HepG2 (cell line): ENCODE results near the gene TOMM20. TPM values are rescaled to one million over a fixed set of nuclear protein-coding genes. Genes with fewer than 3 reads are reported as not detected.

ENCODE experiments used
- ATF1 ChIP-seq: IDR thresholded peaks from 2 replicates; pipeline ENCODE4 v1.6.1; 2016; ENCODE audit warnings: mild to moderate bottlenecking, control low read depth
- BRD4 ChIP-seq: sonication (generic); formaldehyde crosslinking; IDR thresholded peaks from 2 replicates; pipeline ENCODE4 v1.4.0; 2020; ENCODE audit warnings: missing genetic modification reagents
- CEBPG ChIP-seq: IDR thresholded peaks from 2 replicates; pipeline ENCODE4 v1.6.1; 2016
- MIER2 ChIP-seq: IDR thresholded peaks from 2 replicates; pipeline ENCODE4 v1.6.1; 2016; ENCODE audit warnings: missing biosample characterization, missing genetic modification reagents
- POGZ ChIP-seq: sonication (generic); formaldehyde crosslinking; IDR thresholded peaks from 2 replicates; pipeline ENCODE4 v1.4.0; 2020; ENCODE audit warnings: mild to moderate bottlenecking, missing genetic modification reagents
- SMYD3 ChIP-seq: sonication (generic); formaldehyde crosslinking; IDR thresholded peaks from 2 replicates; pipeline ENCODE4 v1.8.1; 2023; ENCODE audit warnings: mild to moderate bottlenecking, missing genetic modification reagents
- SOX5 ChIP-seq: IDR thresholded peaks from 2 replicates; pipeline ENCODE4 v1.6.1; 2016; ENCODE audit warnings: borderline replicate concordance
- SOX6 ChIP-seq, 2 experiments: fragments of 450-650 bp in 1 of 2; sonication (generic) in 1 of 2; formaldehyde crosslinking in 1 of 2; IDR thresholded peaks; 2 replicates each; pipeline versions ENCODE4 v1.4.0 to v1.6.1; 2017 to 2020; ENCODE audit warnings: antibody characterized with exemption in 1 of 2, mild to moderate bottlenecking in 1 of 2, missing genetic modification reagents in 1 of 2
- SRSF1 ChIP-seq: fragments of 200-400 bp; formaldehyde crosslinking; optimal IDR thresholded peaks from 2 replicates; pipeline ENCODE3; 2017; ENCODE audit warnings: mild to moderate bottlenecking, low read depth, low read length, moderate library complexity
- ZNF629 ChIP-seq: sonication (generic); formaldehyde crosslinking; conservative IDR thresholded peaks from 2 replicates; pipeline ENCODE4 v1.5.0; 2020; ENCODE audit warnings: missing genetic modification reagents
- ZNF792 ChIP-seq: IDR thresholded peaks from 2 replicates; pipeline ENCODE4 v1.6.1; 2016
- polyA plus RNA-seq, 8 experiments: library from polyadenylated mRNA; depleted of rRNA in 3 of 8; stranded (reverse) in 7 of 8; unstranded in 1 of 8; fragments of >200 nt; fragmentation: Illumina TruSeq in 4 of 8; extraction: Trizol in 4 of 8; gene quantifications; 2 replicates each; pipeline versions ENCODE4 v1.2.1 to v1.2.3, GENCODE V29; 2011 to 2016; ENCODE audit warnings: low read depth in 4 of 8, missing spikeins in 1 of 8, mixed read lengths in 1 of 8; ENCODE audit not compliant: insufficient read depth in 1 of 8
- total RNA-seq, 5 experiments: library from RNA; depleted of rRNA; stranded (reverse); fragments of >200 nt; fragmentation: Illumina TruSeq; extraction: Trizol; gene quantifications; 2 replicates each; pipeline ENCODE4 v1.2.3, GENCODE V29; 2016; ENCODE audit warnings: low read depth in 1 of 5
- TF ChIP-seq, protein P1 (sequence below): sonication (generic); formaldehyde crosslinking; IDR thresholded peaks from 2 replicates; pipeline ENCODE4 v1.5.0; 2020; ENCODE audit warnings: mild to moderate bottlenecking, missing genetic modification reagents, borderline replicate concordance
- TF ChIP-seq, protein P2 (sequence below): IDR thresholded peaks from 2 replicates; pipeline ENCODE4 v1.6.1; 2016
- TF ChIP-seq, protein P3 (sequence below), 2 experiments: IDR thresholded peaks; 2 replicates each; pipeline ENCODE4 v1.6.1; 2011 to 2012; ENCODE audit warnings: low read length in 2 of 2, borderline replicate concordance in 1 of 2, low read depth in 1 of 2, mild to moderate bottlenecking in 1 of 2, moderate library complexity in 1 of 2
- TF ChIP-seq, protein P4 (sequence below): sonication (generic); formaldehyde crosslinking; IDR thresholded peaks from 2 replicates; pipeline ENCODE4 v1.4.0; 2020; ENCODE audit warnings: missing genetic modification reagents, borderline replicate concordance

TOMM20 gene
- total and polyA plus RNA-seq, 2 of the 13 experiments (the other 11 are each of a cell fraction or from before 2014, with no cell fraction given) = 153 to 376 TPM

DNA sequence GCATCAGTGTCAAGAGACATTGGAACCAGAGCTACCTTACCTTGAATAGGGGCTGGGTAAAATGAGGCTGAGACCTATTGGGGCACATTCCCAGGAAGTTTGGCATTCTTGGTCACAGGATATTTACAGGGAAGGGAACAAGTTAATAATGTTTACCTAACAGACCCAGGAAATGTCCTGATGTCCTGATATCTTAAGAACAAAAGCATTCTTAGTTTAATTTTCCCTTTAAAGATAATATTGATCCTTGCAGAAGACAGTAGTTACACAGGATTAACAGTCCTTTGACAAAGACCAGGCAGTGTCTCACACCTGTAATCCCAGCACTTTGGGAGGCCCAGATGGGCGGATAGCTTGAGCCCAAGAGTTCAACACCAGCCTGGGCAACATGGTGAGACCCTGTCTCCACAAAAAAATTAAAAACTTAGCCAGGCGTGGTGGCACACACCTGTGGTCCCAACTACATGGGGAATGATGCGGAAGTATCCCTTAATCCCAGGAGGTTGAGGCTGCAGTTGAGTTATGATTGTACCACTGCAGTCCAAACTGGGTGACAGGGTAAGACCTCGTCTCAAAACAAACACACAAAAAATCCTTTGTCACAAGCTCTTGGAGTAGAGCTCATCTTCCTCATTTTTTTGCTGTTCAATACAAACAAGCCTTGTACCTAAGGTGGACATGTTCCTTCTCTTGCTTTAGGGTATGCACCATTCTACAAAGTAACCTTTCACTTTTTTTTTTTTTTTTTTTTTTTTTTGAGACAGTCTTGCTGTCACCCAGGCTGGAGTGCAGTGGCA, 1.3 kb upstream of the TOMM20 start (continued):
- TF ChIP-seq, protein P1, sequence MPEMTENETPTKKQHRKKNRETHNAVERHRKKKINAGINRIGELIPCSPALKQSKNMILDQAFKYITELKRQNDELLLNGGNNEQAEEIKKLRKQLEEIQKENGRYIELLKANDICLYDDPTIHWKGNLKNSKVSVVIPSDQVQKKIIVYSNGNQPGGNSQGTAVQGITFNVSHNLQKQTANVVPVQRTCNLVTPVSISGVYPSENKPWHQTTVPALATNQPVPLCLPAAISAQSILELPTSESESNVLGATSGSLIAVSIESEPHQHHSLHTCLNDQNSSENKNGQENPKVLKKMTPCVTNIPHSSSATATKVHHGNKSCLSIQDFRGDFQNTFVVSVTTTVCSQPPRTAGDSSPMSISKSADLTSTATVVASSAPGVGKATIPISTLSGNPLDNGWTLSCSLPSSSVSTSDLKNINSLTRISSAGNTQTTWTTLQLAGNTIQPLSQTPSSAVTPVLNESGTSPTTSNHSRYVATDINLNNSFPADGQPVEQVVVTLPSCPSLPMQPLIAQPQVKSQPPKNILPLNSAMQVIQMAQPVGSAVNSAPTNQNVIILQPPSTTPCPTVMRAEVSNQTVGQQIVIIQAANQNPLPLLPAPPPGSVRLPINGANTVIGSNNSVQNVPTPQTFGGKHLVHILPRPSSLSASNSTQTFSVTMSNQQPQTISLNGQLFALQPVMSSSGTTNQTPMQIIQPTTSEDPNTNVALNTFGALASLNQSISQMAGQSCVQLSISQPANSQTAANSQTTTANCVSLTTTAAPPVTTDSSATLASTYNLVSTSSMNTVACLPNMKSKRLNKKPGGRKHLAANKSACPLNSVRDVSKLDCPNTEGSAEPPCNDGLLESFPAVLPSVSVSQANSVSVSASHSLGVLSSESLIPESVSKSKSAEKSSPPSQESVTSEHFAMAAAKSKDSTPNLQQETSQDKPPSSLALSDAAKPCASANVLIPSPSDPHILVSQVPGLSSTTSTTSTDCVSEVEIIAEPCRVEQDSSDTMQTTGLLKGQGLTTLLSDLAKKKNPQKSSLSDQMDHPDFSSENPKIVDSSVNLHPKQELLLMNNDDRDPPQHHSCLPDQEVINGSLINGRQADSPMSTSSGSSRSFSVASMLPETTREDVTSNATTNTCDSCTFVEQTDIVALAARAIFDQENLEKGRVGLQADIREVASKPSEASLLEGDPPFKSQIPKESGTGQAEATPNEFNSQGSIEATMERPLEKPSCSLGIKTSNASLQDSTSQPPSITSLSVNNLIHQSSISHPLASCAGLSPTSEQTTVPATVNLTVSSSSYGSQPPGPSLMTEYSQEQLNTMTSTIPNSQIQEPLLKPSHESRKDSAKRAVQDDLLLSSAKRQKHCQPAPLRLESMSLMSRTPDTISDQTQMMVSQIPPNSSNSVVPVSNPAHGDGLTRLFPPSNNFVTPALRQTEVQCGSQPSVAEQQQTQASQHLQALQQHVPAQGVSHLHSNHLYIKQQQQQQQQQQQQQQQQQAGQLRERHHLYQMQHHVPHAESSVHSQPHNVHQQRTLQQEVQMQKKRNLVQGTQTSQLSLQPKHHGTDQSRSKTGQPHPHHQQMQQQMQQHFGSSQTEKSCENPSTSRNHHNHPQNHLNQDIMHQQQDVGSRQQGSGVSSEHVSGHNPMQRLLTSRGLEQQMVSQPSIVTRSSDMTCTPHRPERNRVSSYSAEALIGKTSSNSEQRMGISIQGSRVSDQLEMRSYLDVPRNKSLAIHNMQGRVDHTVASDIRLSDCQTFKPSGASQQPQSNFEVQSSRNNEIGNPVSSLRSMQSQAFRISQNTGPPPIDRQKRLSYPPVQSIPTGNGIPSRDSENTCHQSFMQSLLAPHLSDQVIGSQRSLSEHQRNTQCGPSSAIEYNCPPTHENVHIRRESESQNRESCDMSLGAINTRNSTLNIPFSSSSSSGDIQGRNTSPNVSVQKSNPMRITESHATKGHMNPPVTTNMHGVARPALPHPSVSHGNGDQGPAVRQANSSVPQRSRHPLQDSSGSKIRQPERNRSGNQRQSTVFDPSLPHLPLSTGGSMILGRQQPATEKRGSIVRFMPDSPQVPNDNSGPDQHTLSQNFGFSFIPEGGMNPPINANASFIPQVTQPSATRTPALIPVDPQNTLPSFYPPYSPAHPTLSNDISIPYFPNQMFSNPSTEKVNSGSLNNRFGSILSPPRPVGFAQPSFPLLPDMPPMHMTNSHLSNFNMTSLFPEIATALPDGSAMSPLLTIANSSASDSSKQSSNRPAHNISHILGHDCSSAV (CRISPR knock-in tag) = no peak
- TF ChIP-seq CEBPG (peak; percentile 22; the same call in 1 of the 2 replicates), POGZ (CRISPR knock-in tag) (peak; percentile 9; the same call in 1 of the 2 replicates), SRSF1 (no peak), SMYD3 (0 out of 2 replicates have a peak, but pooled peaks have one; percentile 40), MIER2 (CRISPR knock-in tag) (no peak), ZNF629 (CRISPR knock-in tag) (peak; percentile 38; the same call in 1 of the 2 replicates), SOX5 (CRISPR knock-in tag) (peak; percentile 97), SOX6 (IDR thresholded peaks at IDR 0.05) (no peak), SOX6 (CRISPR knock-in tag; IDR thresholded peaks at IDR 0.05) (peak; percentile 94), ZNF792 (CRISPR knock-in tag) (peak; percentile 60; the same call in 1 of the 2 replicates), ATF1 (CRISPR knock-in tag) (0 out of 2 replicates have a peak, but pooled peaks have one; percentile 38), BRD4 (CRISPR knock-in tag) (no peak)
- TF ChIP-seq, protein P2, sequence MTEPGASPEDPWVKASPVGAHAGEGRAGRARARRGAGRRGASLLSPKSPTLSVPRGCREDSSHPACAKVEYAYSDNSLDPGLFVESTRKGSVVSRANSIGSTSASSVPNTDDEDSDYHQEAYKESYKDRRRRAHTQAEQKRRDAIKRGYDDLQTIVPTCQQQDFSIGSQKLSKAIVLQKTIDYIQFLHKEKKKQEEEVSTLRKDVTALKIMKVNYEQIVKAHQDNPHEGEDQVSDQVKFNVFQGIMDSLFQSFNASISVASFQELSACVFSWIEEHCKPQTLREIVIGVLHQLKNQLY (CRISPR knock-in tag) = peak; percentile 63; the same call in 1 of the 2 replicates
- TF ChIP-seq, protein P3, sequence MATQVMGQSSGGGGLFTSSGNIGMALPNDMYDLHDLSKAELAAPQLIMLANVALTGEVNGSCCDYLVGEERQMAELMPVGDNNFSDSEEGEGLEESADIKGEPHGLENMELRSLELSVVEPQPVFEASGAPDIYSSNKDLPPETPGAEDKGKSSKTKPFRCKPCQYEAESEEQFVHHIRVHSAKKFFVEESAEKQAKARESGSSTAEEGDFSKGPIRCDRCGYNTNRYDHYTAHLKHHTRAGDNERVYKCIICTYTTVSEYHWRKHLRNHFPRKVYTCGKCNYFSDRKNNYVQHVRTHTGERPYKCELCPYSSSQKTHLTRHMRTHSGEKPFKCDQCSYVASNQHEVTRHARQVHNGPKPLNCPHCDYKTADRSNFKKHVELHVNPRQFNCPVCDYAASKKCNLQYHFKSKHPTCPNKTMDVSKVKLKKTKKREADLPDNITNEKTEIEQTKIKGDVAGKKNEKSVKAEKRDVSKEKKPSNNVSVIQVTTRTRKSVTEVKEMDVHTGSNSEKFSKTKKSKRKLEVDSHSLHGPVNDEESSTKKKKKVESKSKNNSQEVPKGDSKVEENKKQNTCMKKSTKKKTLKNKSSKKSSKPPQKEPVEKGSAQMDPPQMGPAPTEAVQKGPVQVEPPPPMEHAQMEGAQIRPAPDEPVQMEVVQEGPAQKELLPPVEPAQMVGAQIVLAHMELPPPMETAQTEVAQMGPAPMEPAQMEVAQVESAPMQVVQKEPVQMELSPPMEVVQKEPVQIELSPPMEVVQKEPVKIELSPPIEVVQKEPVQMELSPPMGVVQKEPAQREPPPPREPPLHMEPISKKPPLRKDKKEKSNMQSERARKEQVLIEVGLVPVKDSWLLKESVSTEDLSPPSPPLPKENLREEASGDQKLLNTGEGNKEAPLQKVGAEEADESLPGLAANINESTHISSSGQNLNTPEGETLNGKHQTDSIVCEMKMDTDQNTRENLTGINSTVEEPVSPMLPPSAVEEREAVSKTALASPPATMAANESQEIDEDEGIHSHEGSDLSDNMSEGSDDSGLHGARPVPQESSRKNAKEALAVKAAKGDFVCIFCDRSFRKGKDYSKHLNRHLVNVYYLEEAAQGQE (IDR thresholded peaks at IDR 0.05; ENCODE audit: borderline replicate concordance in 1 of 2, low read depth in 1 of 2, low read length in 2 of 2) = 0 out of 4 replicates have a peak, but pooled peaks of 1 of the 2 experiments have one; percentile 7
- TF ChIP-seq, protein P4, sequence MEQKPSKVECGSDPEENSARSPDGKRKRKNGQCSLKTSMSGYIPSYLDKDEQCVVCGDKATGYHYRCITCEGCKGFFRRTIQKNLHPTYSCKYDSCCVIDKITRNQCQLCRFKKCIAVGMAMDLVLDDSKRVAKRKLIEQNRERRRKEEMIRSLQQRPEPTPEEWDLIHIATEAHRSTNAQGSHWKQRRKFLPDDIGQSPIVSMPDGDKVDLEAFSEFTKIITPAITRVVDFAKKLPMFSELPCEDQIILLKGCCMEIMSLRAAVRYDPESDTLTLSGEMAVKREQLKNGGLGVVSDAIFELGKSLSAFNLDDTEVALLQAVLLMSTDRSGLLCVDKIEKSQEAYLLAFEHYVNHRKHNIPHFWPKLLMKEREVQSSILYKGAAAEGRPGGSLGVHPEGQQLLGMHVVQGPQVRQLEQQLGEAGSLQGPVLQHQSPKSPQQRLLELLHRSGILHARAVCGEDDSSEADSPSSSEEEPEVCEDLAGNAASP (CRISPR knock-in tag) = 0 out of 2 replicates have a peak, but pooled peaks have one; percentile 61
